Activated naive CD8-positive, alpha-beta T cell treated with anti-CD3 and anti-CD28 coated beads, Interleukin-2, amount 10 ng/mL, durations not matched to agents 7 days and 5 days (primary cell): Measurements from ENCODE around the gene EPG5. TPM values are rescaled to one million over a fixed set of nuclear protein-coding genes. Genes with fewer than 3 reads are reported as not detected.

ENCODE experiments used
- ATAC-seq: fragments of 150-1000 bp; cut with Tn5 transposase; one replicate; pipeline ENCODE4 v1.10.0; 2021; ENCODE audit warnings: low read depth, moderate library complexity
- POLR2A ChIA-PET: fragments of 350-600 bp; sonication (Branson Sonifier 250); formaldehyde crosslinking; loops from one replicate; lab custom pipeline; 2021; ENCODE audit warnings: antibody characterized with exemption; lab: Charles Lee
- DNase-seq: peaks from one replicate; pipeline ENCODE4 v3.0.0; 2021
- H3K27ac Mint-ChIP-seq: one replicate; pipeline ENCODE4 v1.8.0; 2022; ENCODE audit warnings: mild to moderate bottlenecking, mixed read lengths
- H3K27me3 Mint-ChIP-seq: one replicate; pipeline ENCODE4 v1.8.0; 2022; ENCODE audit warnings: mild to moderate bottlenecking, moderate library complexity, mixed read lengths
- H3K36me3 Mint-ChIP-seq: one replicate; pipeline ENCODE4 v1.8.0; 2021; ENCODE audit warnings: mild to moderate bottlenecking, mixed read lengths
- H3K4me1 Mint-ChIP-seq: one replicate; pipeline ENCODE4 v1.8.0; 2021; ENCODE audit warnings: mixed read lengths
- H3K4me3 Mint-ChIP-seq: one replicate; pipeline ENCODE4 v1.8.0; 2022; ENCODE audit warnings: mild to moderate bottlenecking, moderate library complexity, mixed read lengths
- H3K9me3 Mint-ChIP-seq: one replicate; pipeline ENCODE4 v1.8.0; 2021; ENCODE audit warnings: mixed read lengths
- total RNA-seq, 2 experiments: library from RNA; stranded (reverse); gene quantifications; one replicate each; pipeline ENCODE4 v1.2.3, GENCODE V29; 2021

The EPG5 gene
- total RNA-seq, 2 experiments from 2014 or later: 30.3 to 33.5 TPM

DNA sequence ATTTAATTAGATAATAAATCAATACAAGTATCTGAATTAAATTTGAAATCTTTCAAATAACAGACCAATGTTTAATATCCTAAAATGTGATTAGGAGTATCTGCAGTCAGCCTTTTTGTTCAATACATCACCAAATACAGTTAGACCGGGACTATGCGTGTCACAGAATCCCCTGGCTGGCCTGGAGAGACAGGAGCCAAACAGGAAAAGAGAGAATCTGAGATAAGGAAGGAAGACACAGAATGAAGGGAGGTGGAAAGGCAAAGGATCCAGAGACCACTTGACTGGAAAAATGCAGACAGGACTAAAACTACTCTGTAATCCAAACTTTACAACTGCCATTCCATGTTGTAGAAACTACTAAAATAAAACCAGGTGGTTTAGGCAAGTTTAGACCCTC, 75.3 kb downstream of the EPG5 start:
- DNase-seq (no peak), ATAC-seq (no peak)
- Mint-ChIP-seq H3K27ac (no peak overlapping the region), H3K4me1 (peaks cover 5% of the 10 kb centered on the region), H3K4me3 (no peak overlapping the region), H3K36me3 (peaks cover 21% of the 10 kb centered on the region), H3K9me3 (no peaks in the 10 kb centered on the region), H3K27me3 (no peaks in the 10 kb centered on the region)
- POLR2A ChIA-PET: no interaction called here

- DNase-seq: no peak
- no peak for ATAC-seq
- POLR2A ChIA-PET: no interaction called here
- H3K27ac Mint-ChIP-seq: no peak overlapping the region
- no peak overlapping the region for H3K4me3 Mint-ChIP-seq
- no peaks in the 10 kb centered on the region for H3K27me3 Mint-ChIP-seq
- no peaks in the 10 kb centered on the region for H3K9me3 Mint-ChIP-seq
- peaks cover 19% of the 10 kb centered on the region for H3K36me3 Mint-ChIP-seq
- H3K4me1 Mint-ChIP-seq: peaks cover 3% of the 10 kb centered on the region
These were observed 76.5 kb downstream of the EPG5 start for GRCh38 chr18:45890606-45891005.

- Mint-ChIP-seq H3K27ac (no peak overlapping the region), H3K4me1 (no peaks in the 10 kb centered on the region), H3K4me3 (no peak overlapping the region), H3K36me3 (peaks cover 11% of the 10 kb centered on the region), H3K27me3 (no peaks in the 10 kb centered on the region), H3K9me3 (no peaks in the 10 kb centered on the region)
- POLR2A ChIA-PET: no interaction called here
- ATAC-seq (no peak), DNase-seq (no peak)
These were observed 77.6 kb downstream of the EPG5 start for GRCh38 chr18:45889419-45890064.

- Mint-ChIP-seq H3K4me1 (no peaks in the 10 kb centered on the region), H3K4me3 (no peak overlapping the region), H3K36me3 (peaks cover 9% of the 10 kb centered on the region), H3K9me3 (no peaks in the 10 kb centered on the region), H3K27ac (no peak overlapping the region), H3K27me3 (no peaks in the 10 kb centered on the region)
- POLR2A ChIA-PET: no interaction called here
- no peak for ATAC-seq
- no peak for DNase-seq
These were observed 79.5 kb downstream of the EPG5 start for GRCh38 chr18:45887585-45887984.

DNA sequence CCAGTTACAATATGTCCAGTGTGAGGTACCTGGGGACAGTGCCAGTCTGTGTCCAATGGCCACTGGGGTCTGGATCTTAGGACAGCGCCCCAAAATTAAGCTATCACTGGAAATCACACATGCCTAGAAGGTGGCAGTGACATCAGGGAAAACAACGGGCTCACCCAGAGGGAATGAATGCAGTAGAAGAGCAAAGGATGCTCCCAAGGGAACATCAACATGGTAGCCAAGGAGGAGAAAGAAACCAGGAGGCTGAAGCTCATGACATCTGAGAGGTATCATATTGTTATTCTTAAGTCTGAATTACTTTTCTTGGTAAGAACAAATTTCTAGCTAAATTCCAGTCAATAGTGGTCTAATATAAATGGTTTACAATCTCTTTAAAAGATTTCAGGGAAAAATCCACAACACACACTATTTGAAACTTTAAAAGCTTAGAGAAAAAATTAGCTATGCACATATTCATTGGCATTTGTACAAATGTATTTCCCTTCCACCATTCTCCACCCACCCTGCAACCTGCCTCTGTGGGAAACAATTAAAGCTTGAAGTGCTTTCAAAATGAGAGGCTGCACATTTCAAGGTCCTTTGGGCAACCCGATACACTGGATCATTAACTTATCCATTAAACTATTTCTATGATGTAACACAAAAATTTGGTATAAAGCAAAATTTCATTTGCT, 86.1 kb downstream of the EPG5 start:
- H3K4me3 Mint-ChIP-seq: no peak overlapping the region
- H3K27me3 Mint-ChIP-seq: no peaks in the 10 kb centered on the region
- H3K27ac Mint-ChIP-seq: no peak overlapping the region
- H3K36me3 Mint-ChIP-seq: peaks cover 16% of the 10 kb centered on the region
- ATAC-seq (no peak), DNase-seq (no peak)
- H3K4me1 Mint-ChIP-seq: peaks cover 5% of the 10 kb centered on the region
- POLR2A ChIA-PET: no interaction called here
- no peaks in the 10 kb centered on the region for H3K9me3 Mint-ChIP-seq

- POLR2A ChIA-PET: interaction anchor here (0.6 kb wide), 2 partner anchors 214 to 232 kb away, joined by 3 read pairs; no protein-coding TSS in a partner anchor
- H3K4me1 Mint-ChIP-seq: peaks cover 10% of the 10 kb centered on the region
- no peaks in the 10 kb centered on the region for H3K27me3 Mint-ChIP-seq
- H3K9me3 Mint-ChIP-seq: peaks cover 2% of the 10 kb centered on the region
- H3K4me3 Mint-ChIP-seq: no peak overlapping the region
- peaks cover 21% of the 10 kb centered on the region for H3K36me3 Mint-ChIP-seq
- H3K27ac Mint-ChIP-seq: peak overlapping the region; percentile 18
- DNase-seq (peak; percentile 85), ATAC-seq (peak; percentile 85)
These were observed 87.2 kb downstream of the EPG5 start for GRCh38 chr18:45879681-45880655.

- H3K27ac Mint-ChIP-seq: no peak overlapping the region
- H3K36me3 Mint-ChIP-seq: peaks cover 45% of the 10 kb centered on the region
- POLR2A ChIA-PET: interaction anchor here (1.4 kb wide), 1 partner anchor 215 kb away, joined by 3 read pairs; no protein-coding TSS in a partner anchor
- no peaks in the 10 kb centered on the region for H3K27me3 Mint-ChIP-seq
- no peak overlapping the region for H3K4me3 Mint-ChIP-seq
- ATAC-seq: no peak
- peaks cover 27% of the 10 kb centered on the region for H3K4me1 Mint-ChIP-seq
- peaks cover 10% of the 10 kb centered on the region for H3K9me3 Mint-ChIP-seq
- DNase-seq: no peak
These were observed 89.7 kb downstream of the EPG5 start for GRCh38 chr18:45877403-45877802.

DNA sequence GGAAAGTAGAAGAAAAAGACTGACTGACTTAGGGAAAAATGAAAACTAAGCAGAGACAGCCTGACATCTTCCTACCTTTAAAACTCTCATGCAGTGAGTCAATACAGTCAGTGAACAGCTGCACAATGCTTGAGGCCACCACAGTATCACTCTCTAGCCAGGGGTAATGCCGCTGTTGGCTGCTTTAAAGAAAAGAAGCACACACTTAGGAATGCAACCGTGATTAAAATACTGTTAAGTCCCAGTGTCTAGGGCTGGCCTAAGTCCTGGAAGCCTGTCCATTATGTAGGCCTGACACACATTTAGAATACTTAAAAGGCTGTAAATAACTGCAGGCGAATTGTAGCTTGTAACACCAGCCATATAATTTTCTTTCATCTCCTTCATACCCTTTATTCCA, 91.0 kb downstream of the EPG5 start:
- H3K27ac Mint-ChIP-seq: no peak overlapping the region
- peaks cover 56% of the 10 kb centered on the region for H3K36me3 Mint-ChIP-seq

GRCh38 chr18:45874491-45875184, 92.5 kb downstream of the EPG5 start:
- Mint-ChIP-seq H3K4me3 (peak overlapping the region; percentile 63), H3K9me3 (peaks cover 16% of the 10 kb centered on the region), H3K27ac (peak overlapping the region; percentile 88), H3K27me3 (no peaks in the 10 kb centered on the region), H3K36me3 (peaks cover 68% of the 10 kb centered on the region), H3K4me1 (peaks cover 25% of the 10 kb centered on the region)
- ATAC-seq (peak; percentile 88), DNase-seq (peak; percentile 47)
- POLR2A ChIA-PET: no interaction called here

More for the DNA sequence above, 91.0 kb downstream of the EPG5 start:
- DNase-seq: no peak
- POLR2A ChIA-PET: interaction anchor here (0.7 kb wide), 1 partner anchor 101 kb away, joined by 3 read pairs; no protein-coding TSS in a partner anchor
- Mint-ChIP-seq H3K27me3 (no peaks in the 10 kb centered on the region), H3K4me3 (no peak overlapping the region), H3K4me1 (peaks cover 30% of the 10 kb centered on the region), H3K9me3 (peaks cover 15% of the 10 kb centered on the region)
- no peak for ATAC-seq

GRCh38 chr18:45871431-45872084, 95.6 kb downstream of the EPG5 start:
- POLR2A ChIA-PET: no interaction called here
- no peak overlapping the region for H3K27ac Mint-ChIP-seq
- H3K36me3 Mint-ChIP-seq: peaks cover 76% of the 10 kb centered on the region
- H3K9me3 Mint-ChIP-seq: peaks cover 16% of the 10 kb centered on the region
- DNase-seq (no peak), ATAC-seq (no peak)
- no peak overlapping the region for H3K4me3 Mint-ChIP-seq
- H3K4me1 Mint-ChIP-seq: peaks cover 24% of the 10 kb centered on the region
- no peaks in the 10 kb centered on the region for H3K27me3 Mint-ChIP-seq

DNA sequence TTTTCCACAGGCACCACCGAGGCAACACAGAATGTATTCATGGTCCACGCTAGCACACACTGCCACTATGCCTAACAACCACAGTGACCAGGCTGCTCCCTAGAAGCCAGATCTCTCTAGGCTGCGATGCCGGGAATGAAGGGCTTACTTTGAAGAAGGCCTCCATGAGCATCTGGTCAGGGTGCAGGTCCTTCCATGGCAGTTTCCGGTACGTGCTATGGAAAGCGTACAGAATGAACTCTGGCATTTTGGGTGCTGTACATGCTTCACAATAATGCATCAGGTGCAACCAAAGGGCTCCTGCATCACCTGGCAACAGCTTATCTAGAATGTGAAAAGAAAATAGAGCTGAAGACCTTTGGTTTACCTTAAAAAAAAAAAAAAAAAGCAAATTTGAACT, 96.7 kb downstream of the EPG5 start:
- H3K4me3 Mint-ChIP-seq: no peak overlapping the region
- peaks cover 79% of the 10 kb centered on the region for H3K36me3 Mint-ChIP-seq

DNA sequence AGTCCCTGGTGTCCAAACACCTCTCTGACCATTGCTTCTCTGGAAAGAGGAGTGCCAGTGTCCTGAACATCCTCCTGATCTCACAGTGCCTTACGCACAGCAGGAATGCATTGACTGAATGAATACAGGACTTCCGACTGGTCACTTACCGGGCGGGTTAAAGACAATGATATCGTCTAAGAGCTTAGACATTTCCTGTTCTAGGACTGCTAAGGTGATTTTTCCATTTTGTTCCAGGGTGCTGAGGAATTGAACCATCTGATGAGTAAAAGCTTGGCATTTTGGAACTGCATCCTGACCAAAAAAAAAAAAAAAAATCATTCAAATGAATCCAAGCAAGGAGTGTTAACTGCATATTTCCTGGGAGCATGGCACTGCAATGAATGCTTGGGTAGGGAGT, 101.7 kb downstream of the EPG5 start:
- DNase-seq: no peak
- peaks cover 3% of the 10 kb centered on the region for H3K9me3 Mint-ChIP-seq
- ATAC-seq: no peak
- no peaks in the 10 kb centered on the region for H3K27me3 Mint-ChIP-seq
- H3K4me3 Mint-ChIP-seq: no peak overlapping the region
- POLR2A ChIA-PET: no interaction called here
- no peak overlapping the region for H3K27ac Mint-ChIP-seq
- H3K4me1 Mint-ChIP-seq: no peaks in the 10 kb centered on the region
- H3K36me3 Mint-ChIP-seq: peaks cover 62% of the 10 kb centered on the region

More for the DNA sequence above, 96.7 kb downstream of the EPG5 start:
- Mint-ChIP-seq H3K27ac (no peak overlapping the region), H3K9me3 (peaks cover 16% of the 10 kb centered on the region), H3K4me1 (peaks cover 23% of the 10 kb centered on the region), H3K27me3 (no peaks in the 10 kb centered on the region)
- ATAC-seq (no peak), DNase-seq (no peak)
- POLR2A ChIA-PET: no interaction called here
